ENCODE measurements around the gene CTSZ. TPM values are rescaled to one million over a fixed set of nuclear protein-coding genes. Genes with fewer than 3 reads are reported as not detected.

CTSZ gene
- total RNA-seq, 2 experiments from 2014 or later, result 14.7 to 17.7 TPM

DNA sequence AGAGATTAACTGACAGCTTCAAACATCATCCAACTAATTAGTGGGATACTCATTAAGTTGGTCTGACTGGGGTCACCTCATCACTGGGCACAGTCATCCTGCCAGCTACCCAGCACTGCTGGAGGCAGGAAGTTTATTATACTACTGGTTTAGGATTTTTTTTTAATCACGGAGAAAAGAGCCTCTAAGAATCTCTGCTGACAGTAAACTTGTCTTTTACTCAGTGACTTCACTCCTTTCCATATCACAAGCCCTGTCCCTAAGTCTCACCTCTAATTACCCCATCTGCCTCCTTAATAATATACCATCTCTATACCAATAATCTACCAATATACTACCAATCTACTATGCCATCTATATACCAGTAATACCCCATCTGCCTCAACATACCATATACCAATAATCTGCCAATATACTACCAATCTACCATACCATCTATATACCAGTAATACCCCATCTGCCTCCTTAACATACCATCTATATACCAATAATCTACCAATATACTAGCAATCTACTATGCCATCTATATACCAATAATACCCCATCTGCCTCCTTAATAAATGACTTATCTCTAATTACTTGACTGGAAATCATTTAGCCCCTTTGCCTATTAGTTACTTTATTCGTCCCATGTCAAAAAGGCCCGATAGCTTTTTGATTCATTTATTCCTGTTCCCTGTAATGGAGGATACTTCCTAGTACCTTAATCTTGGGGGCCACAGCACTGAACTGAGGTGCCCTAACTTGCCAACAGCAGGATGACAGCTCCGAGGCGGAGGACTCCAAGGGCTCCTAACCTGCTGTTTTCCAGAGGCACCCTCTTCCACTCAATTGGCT lies 20.1 kb upstream of the CTSZ start:
- no peaks in the 10 kb centered on the region for H3K27me3 Mint-ChIP-seq
- ATAC-seq (ENCODE audit: poor library complexity) (no peak), DNase-seq (no peak)
- intact Hi-C loops (cut with DNase I, micrococcal nuclease), result no loop called here
- H3K4me1 Mint-ChIP-seq (ENCODE audit: low read depth), result peaks cover 71% of the 10 kb centered on the region
- H3K27ac Mint-ChIP-seq, result no peak overlapping the region
- ChIA-PET CTCF (no interaction called here), POLR2A (interaction anchor here (0.7 kb wide), 1 partner anchor 129 kb away, joined by 3 read pairs; no protein-coding TSS in a partner anchor)
- no peak overlapping the region for H3K4me3 ChIP-seq (ENCODE audit: low read length)
- H3K36me3 ChIP-seq (ENCODE audit: insufficient read depth, low read length), result peaks cover 77% of the 10 kb centered on the region
- no peaks in the 10 kb centered on the region for H3K27me3 ChIP-seq (ENCODE audit: control insufficient read depth in 1 of 2, insufficient read depth in 2 of 2, low read length in 2 of 2)
- peaks cover 98% of the 10 kb centered on the region for H3K36me3 Mint-ChIP-seq (ENCODE audit: low read depth)
- H3K4me3 Mint-ChIP-seq, result no peak overlapping the region
- no peak overlapping the region for H3K27ac ChIP-seq (ENCODE audit: low read depth in 1 of 2, low read length in 2 of 2)
- peaks cover 31% of the 10 kb centered on the region for H3K4me1 ChIP-seq (ENCODE audit: insufficient read depth, low read length)
- no peaks in the 10 kb centered on the region for H3K9me3 ChIP-seq (ENCODE audit: control insufficient read depth in 1 of 2, insufficient read depth in 1 of 2, low read length in 2 of 2)
- TF ChIP-seq, protein P1, sequence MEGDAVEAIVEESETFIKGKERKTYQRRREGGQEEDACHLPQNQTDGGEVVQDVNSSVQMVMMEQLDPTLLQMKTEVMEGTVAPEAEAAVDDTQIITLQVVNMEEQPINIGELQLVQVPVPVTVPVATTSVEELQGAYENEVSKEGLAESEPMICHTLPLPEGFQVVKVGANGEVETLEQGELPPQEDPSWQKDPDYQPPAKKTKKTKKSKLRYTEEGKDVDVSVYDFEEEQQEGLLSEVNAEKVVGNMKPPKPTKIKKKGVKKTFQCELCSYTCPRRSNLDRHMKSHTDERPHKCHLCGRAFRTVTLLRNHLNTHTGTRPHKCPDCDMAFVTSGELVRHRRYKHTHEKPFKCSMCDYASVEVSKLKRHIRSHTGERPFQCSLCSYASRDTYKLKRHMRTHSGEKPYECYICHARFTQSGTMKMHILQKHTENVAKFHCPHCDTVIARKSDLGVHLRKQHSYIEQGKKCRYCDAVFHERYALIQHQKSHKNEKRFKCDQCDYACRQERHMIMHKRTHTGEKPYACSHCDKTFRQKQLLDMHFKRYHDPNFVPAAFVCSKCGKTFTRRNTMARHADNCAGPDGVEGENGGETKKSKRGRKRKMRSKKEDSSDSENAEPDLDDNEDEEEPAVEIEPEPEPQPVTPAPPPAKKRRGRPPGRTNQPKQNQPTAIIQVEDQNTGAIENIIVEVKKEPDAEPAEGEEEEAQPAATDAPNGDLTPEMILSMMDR (IDR thresholded peaks at IDR 0.05), result no peak
- no peaks in the 10 kb centered on the region for H3K9me3 Mint-ChIP-seq

DNA sequence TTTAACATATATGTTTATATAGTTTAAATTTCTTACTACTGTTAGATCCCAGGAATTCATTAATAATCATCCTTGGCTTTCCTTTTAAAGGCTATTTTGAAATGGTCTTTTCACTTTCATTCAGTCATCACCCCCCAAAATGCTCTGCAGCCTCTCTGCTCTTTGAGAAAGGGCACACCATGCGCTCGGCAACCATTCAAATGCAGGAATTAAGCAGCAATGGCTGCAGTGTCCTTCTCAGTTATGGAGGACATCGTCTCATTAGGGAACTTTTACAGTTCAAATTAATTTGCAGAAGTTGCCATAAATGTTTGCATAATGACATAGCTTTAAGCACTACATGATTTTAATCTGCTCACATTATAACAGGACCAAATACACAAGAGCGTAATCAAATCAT lies 18.5 kb upstream of the CTSZ start:
- CTCF ChIA-PET, result no interaction called here
- no peak for ATAC-seq (ENCODE audit: poor library complexity)
- H3K27me3 ChIP-seq (ENCODE audit: control insufficient read depth in 1 of 2, insufficient read depth in 2 of 2, low read length in 2 of 2), result no peaks in the 10 kb centered on the region
- H3K27me3 Mint-ChIP-seq, result no peaks in the 10 kb centered on the region
- H3K36me3 ChIP-seq (ENCODE audit: insufficient read depth, low read length), result peaks cover 78% of the 10 kb centered on the region
- no peak for DNase-seq
- H3K4me1 ChIP-seq (ENCODE audit: insufficient read depth, low read length), result peaks cover 18% of the 10 kb centered on the region
- no peak overlapping the region for H3K27ac Mint-ChIP-seq
- H3K36me3 Mint-ChIP-seq (ENCODE audit: low read depth), result peaks cover 83% of the 10 kb centered on the region
- TF ChIP-seq, protein P1 (IDR thresholded peaks at IDR 0.05), result no peak
- H3K4me1 Mint-ChIP-seq (ENCODE audit: low read depth), result peaks cover 55% of the 10 kb centered on the region
- no peak overlapping the region for H3K4me3 ChIP-seq (ENCODE audit: low read length)
- POLR2A ChIA-PET, result no interaction called here
- H3K9me3 Mint-ChIP-seq, result no peaks in the 10 kb centered on the region
- H3K27ac ChIP-seq (ENCODE audit: low read depth in 1 of 2, low read length in 2 of 2), result no peak overlapping the region
- H3K4me3 Mint-ChIP-seq, result no peak overlapping the region
- intact Hi-C loops (cut with DNase I, micrococcal nuclease), result no loop called here
- H3K9me3 ChIP-seq (ENCODE audit: control insufficient read depth in 1 of 2, insufficient read depth in 1 of 2, low read length in 2 of 2), result no peaks in the 10 kb centered on the region

DNA sequence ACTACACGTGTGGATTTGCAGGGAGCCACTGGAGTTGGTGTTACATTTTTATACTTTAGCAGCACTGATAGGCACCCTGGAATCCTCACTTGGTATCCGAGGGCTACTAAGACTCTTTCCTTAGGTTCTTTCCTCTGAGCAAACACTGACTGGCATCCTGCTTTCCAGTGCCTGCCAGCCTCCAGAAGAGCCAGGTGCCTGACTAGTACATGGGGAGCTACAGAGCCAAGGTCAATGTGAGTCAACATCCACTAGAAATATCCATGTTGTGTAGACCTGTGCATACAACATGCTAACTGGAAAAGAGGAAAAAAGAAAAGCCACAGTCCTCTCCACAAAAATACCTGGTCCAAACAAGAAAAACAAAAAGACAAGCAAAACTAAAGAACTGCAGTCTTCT lies 18.0 kb upstream of the CTSZ start:
- Mint-ChIP-seq H3K4me1 (ENCODE audit: low read depth) (peaks cover 50% of the 10 kb centered on the region), H3K27ac (no peak overlapping the region)
- CTCF ChIA-PET, result no interaction called here

More for the DNA sequence above, 18.0 kb upstream of the CTSZ start:
- Histone ChIP-seq H3K27ac (ENCODE audit: low read depth in 1 of 2, low read length in 2 of 2) (no peak overlapping the region), H3K36me3 (ENCODE audit: insufficient read depth, low read length) (peaks cover 75% of the 10 kb centered on the region), H3K4me1 (ENCODE audit: insufficient read depth, low read length) (peaks cover 16% of the 10 kb centered on the region), H3K4me3 (ENCODE audit: low read length) (no peak overlapping the region), H3K9me3 (ENCODE audit: control insufficient read depth in 1 of 2, insufficient read depth in 1 of 2, low read length in 2 of 2) (no peaks in the 10 kb centered on the region), H3K27me3 (ENCODE audit: control insufficient read depth in 1 of 2, insufficient read depth in 2 of 2, low read length in 2 of 2) (no peaks in the 10 kb centered on the region)
- intact Hi-C loops (cut with DNase I, micrococcal nuclease), result no loop called here
- Mint-ChIP-seq H3K9me3 (no peaks in the 10 kb centered on the region), H3K4me3 (no peak overlapping the region), H3K27me3 (no peaks in the 10 kb centered on the region), H3K36me3 (ENCODE audit: low read depth) (peaks cover 79% of the 10 kb centered on the region)
- no peak for ATAC-seq (ENCODE audit: poor library complexity)
- POLR2A ChIA-PET, result no interaction called here
- no peak for DNase-seq
- TF ChIP-seq, protein P1 (IDR thresholded peaks at IDR 0.05), result no peak
